A673 (cell line): ENCODE data around the gene BAIAP2L1.

Source experiments
- EZH2 ChIP-seq: fragments of 200-600 bp; sonication (generic); IDR thresholded peaks from 2 replicates; pipeline ENCODE4 v1.6.1; 2017; ENCODE audit warnings: borderline replicate concordance, low read depth, mild to moderate bottlenecking, mixed read lengths, antibody characterized with exemption, low read length; ENCODE audit not compliant: poor library complexity, severe bottlenecking
- TF ChIP-seq, protein P1 (sequence below): fragments of 300-800, 200-600 bp; sonication (generic); conservative IDR thresholded peaks from 2 replicates; pipeline ENCODE4 v1.5.1; 2017; ENCODE audit warnings: low read depth, mild to moderate bottlenecking, antibody characterized with exemption, low read length, moderate library complexity, mixed read lengths

DNA sequence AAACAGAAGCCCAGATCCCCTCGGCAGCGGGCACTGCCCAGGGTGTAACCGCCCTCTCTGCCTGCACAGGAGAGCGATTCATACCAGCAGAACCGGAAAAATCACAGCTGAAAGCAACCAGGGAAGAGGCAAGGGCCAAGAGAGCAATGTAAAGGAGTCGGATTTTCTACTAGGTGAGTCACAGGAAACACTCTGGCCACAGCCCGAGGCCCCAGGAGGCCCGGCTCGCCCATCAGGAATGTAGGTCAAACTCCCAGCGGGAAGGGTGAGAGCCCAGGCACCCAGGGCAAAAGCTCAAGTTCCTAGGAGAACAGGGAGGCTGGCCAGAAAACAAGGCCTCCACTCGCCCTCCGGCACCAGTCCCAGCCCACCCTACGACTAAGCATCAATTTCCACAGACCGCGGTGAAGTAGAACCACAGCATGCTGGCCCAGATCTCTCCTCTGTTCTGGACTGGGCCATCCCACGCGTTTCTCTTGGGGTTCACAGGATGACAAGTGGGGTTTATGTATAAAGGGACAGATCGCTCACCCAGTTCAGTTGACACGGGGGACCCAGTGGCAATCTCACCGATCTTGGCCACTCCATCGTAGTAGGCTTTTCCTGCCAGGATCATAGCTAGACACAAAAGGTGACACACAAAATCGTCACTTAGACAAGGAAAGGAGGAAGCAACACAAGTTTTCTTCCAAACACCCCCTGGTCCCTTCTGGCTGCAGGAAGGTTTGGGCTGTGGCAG lies 46.2 kb downstream of the BAIAP2L1 start:
- TF ChIP-seq, protein P1, sequence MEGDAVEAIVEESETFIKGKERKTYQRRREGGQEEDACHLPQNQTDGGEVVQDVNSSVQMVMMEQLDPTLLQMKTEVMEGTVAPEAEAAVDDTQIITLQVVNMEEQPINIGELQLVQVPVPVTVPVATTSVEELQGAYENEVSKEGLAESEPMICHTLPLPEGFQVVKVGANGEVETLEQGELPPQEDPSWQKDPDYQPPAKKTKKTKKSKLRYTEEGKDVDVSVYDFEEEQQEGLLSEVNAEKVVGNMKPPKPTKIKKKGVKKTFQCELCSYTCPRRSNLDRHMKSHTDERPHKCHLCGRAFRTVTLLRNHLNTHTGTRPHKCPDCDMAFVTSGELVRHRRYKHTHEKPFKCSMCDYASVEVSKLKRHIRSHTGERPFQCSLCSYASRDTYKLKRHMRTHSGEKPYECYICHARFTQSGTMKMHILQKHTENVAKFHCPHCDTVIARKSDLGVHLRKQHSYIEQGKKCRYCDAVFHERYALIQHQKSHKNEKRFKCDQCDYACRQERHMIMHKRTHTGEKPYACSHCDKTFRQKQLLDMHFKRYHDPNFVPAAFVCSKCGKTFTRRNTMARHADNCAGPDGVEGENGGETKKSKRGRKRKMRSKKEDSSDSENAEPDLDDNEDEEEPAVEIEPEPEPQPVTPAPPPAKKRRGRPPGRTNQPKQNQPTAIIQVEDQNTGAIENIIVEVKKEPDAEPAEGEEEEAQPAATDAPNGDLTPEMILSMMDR: no peak
- TF ChIP-seq EZH2: no peak
